GM21367 (cell line): ENCODE measurements around the gene IGSF3.
"Not testable (repeated sequence)": the region's sequence is repeated elsewhere in the genome, so short reads cannot be mapped to it uniquely, and the experiment has no call there.

ENCODE experiments used
- ATAC-seq: cut with Tn5 transposase; IDR thresholded peaks from one replicate; pipeline ENCODE4 v1.9.1; 2021; ENCODE audit not compliant: unreplicated experiment

The IGSF3 gene

GRCh38 chr1:116603646-116604045 lies 63.9 kb downstream of the IGSF3 start:
- ATAC-seq: not testable (repeated sequence)

- ATAC-seq: not testable (repeated sequence)
Observed at GRCh38 chr1:116599369-116599768, 68.2 kb downstream of the IGSF3 start.

GRCh38 chr1:116598420-116599036 lies 69.0 kb downstream of the IGSF3 start:
- not testable (repeated sequence) for ATAC-seq

GRCh38 chr1:116597388-116597787 lies 70.1 kb downstream of the IGSF3 start:
- ATAC-seq: peak; percentile 48

- ATAC-seq: not testable (repeated sequence)
Observed at GRCh38 chr1:116596742-116597307, 70.7 kb downstream of the IGSF3 start.

GRCh38 chr1:116595946-116596741 lies 71.4 kb downstream of the IGSF3 start:
- not testable (repeated sequence) for ATAC-seq

GRCh38 chr1:116595065-116595840 lies 72.3 kb downstream of the IGSF3 start:
- ATAC-seq: not testable (repeated sequence)

GRCh38 chr1:116593977-116594376 lies 73.6 kb downstream of the IGSF3 start:
- ATAC-seq: not testable (repeated sequence)

- ATAC-seq: not testable (repeated sequence)
Observed at GRCh38 chr1:116593401-116593800, 74.1 kb downstream of the IGSF3 start.

- ATAC-seq: not testable (repeated sequence)
Observed at GRCh38 chr1:116591951-116592605, 75.5 kb downstream of the IGSF3 start.

- not testable (repeated sequence) for ATAC-seq
Observed at GRCh38 chr1:116591006-116591950, 76.3 kb downstream of the IGSF3 start.

GRCh38 chr1:116590359-116591005 lies 77.1 kb downstream of the IGSF3 start:
- not testable (repeated sequence) for ATAC-seq

GRCh38 chr1:116589101-116589735 lies 78.3 kb downstream of the IGSF3 start:
- ATAC-seq: not testable (repeated sequence)

- ATAC-seq: no peak
Observed at GRCh38 chr1:116587501-116588227, 79.9 kb downstream of the IGSF3 start.

GRCh38 chr1:116586741-116587143 lies 80.8 kb downstream of the IGSF3 start:
- no peak for ATAC-seq

GRCh38 chr1:116585886-116586285 lies 81.6 kb downstream of the IGSF3 start:
- no peak for ATAC-seq

GRCh38 chr1:116581323-116581885 lies 86.1 kb downstream of the IGSF3 start:
- no peak for ATAC-seq
